Measurements from ENCODE around the gene HABP2.

Gene HABP2

DNA sequence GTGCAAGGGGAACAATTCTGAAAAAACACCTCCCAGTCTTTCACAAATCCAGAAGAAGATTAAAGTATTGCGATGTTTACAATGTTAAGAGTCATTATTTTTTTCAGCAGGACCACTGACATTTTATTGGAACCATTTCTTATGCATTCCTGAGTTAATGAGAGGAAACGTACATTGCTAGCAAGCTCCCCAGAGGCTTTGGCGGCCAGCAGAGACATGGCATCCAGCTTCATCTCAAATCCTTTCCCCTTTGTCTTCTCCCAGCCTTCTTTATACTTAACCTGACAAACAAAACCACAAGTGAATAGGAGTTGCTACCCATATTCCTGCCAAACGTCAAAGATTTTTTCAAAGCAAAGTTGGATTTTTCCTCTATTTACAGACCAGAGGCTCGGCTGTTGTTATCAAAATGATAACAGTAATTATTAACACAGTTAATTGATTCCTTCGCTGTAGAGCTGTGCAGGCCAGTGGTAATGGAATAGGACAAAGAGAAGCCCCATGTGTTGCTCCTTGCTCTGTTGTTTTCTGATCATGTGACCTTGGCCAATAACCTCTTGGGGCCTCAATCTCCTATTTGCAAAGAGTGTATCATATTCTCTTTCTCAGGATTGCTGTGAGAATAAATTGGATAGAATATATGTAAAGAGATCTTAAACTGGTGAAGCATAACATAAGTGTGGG lies 79.0 kb downstream of the HABP2 start:
- no peak for DNase-seq (ENCODE audit: low spot score)
